T-cell (primary cell): ENCODE data around the gene CCS. TPM values are rescaled to one million over a fixed set of nuclear protein-coding genes. Genes with fewer than 3 reads are reported as not detected.

Source experiments
- ATAC-seq, 4 experiments: fragments of 200-7000 bp in 3 of 4; fragments of 150-1000 bp in 1 of 4; cut with Tn5 transposase; replicated peaks in 1 of 4; 1 replicate in 3 of 4; 2 replicates in 1 of 4; pipeline ENCODE4 v1.10.0; 2021; ENCODE audit warnings: moderate library complexity in 3 of 4, mild to moderate bottlenecking in 2 of 4, moderate number of reproducible peaks in 1 of 4
- CTCF ChIA-PET, 2 donors: fragments of 300-600 bp; sonication (Branson Sonifier 250); formaldehyde crosslinking; loops; one replicate each; lab custom pipeline; 2022; ENCODE audit warnings: antibody characterized with exemption in 2 of 2; lab: Charles Lee
- POLR2A ChIA-PET, 2 donors: fragments of 300-600 bp; sonication (Branson Sonifier 250); formaldehyde crosslinking; loops; one replicate each; lab custom pipeline; 2022; ENCODE audit warnings: antibody characterized with exemption in 2 of 2; lab: Charles Lee
- DNase-seq, 35 experiments: peaks; one replicate each; pipeline versions ENCODE4 v3.0.0 to v3.0.0-alpha.2; 2013 to 2023
- H3K27ac ChIP-seq: one replicate; pipeline ENCODE4 v1.5.1; 2013; ENCODE audit warnings: low read length
- H3K27me3 ChIP-seq, 2 experiments: replicated peaks in 1 of 2; 1 replicate in 1 of 2; 2 replicates in 1 of 2; pipeline versions ENCODE4 v1.6.1 to v1.7.0; 2013; ENCODE audit warnings: low read length in 1 of 2, mixed read lengths in 1 of 2; ENCODE audit not compliant: control insufficient read depth in 2 of 2, insufficient read depth in 2 of 2; ENCODE audit errors: extremely low read depth in 1 of 2
- H3K36me3 ChIP-seq, 2 donors: 1 replicate in 1 of 2; 2 replicates in 1 of 2; pipeline versions ENCODE4 v1.6.1 to v1.7.0; 2013; ENCODE audit warnings: low read length in 1 of 2; ENCODE audit not compliant: control insufficient read depth in 2 of 2, insufficient read depth in 1 of 2; ENCODE audit errors: extremely low read depth in 1 of 2
- H3K4me1 ChIP-seq, 2 experiments: 1 replicate in 1 of 2; 2 replicates in 1 of 2; pipeline versions ENCODE4 v1.6.1 to v1.7.0; 2013; ENCODE audit warnings: low read length in 2 of 2, mixed read lengths in 1 of 2; ENCODE audit not compliant: insufficient read depth in 2 of 2, control insufficient read depth in 1 of 2; ENCODE audit errors: extremely low read depth in 1 of 2
- H3K4me3 ChIP-seq, 2 donors: 1 replicate in 1 of 2; 2 replicates in 1 of 2; pipeline versions ENCODE4 v1.5.1 to v1.7.0; 2013; ENCODE audit warnings: mild to moderate bottlenecking in 2 of 2, low read length in 1 of 2, moderate library complexity in 1 of 2; ENCODE audit not compliant: control insufficient read depth in 1 of 2; ENCODE audit errors: extremely low read depth in 1 of 2
- H3K9me3 ChIP-seq: 2 replicates; pipeline ENCODE4 v1.7.0; 2013
- H3K27ac Mint-ChIP-seq, 2 donors: one replicate each; pipeline ENCODE4 v1.8.0; 2020 to 2021; ENCODE audit warnings: mild to moderate bottlenecking in 2 of 2, mixed read lengths in 2 of 2
- H3K27me3 Mint-ChIP-seq, 2 donors: one replicate each; pipeline ENCODE4 v1.8.0; 2021 to 2022; ENCODE audit warnings: mixed read lengths in 2 of 2
- H3K36me3 Mint-ChIP-seq: one replicate; pipeline ENCODE4 v1.8.0; 2021; ENCODE audit warnings: mixed read lengths
- H3K4me1 Mint-ChIP-seq, 3 donors: one replicate each; pipeline ENCODE4 v1.8.0; 2020 to 2022; ENCODE audit warnings: mixed read lengths in 3 of 3, mild to moderate bottlenecking in 1 of 3
- H3K4me3 Mint-ChIP-seq, 3 donors: one replicate each; pipeline ENCODE4 v1.8.0; 2020 to 2022; ENCODE audit warnings: mild to moderate bottlenecking in 3 of 3, mixed read lengths in 3 of 3, moderate library complexity in 3 of 3
- H3K9me3 Mint-ChIP-seq, 3 donors: one replicate each; pipeline ENCODE4 v1.8.0; 2020 to 2022; ENCODE audit warnings: mixed read lengths in 3 of 3
- WGBS: methylation state at CpG from one replicate; pipeline ENCODE4 v1.1.5; 2013; ENCODE audit warnings: missing lambda C conversion rate; ENCODE audit not compliant: insufficient coverage; 5-methylcytosine and 5-hydroxymethylcytosine counted together
- total RNA-seq, 35 experiments: library from RNA in 6 of 35; stranded (reverse) in 6 of 35; fragments of 120-200 nt in 1 of 35; gene quantifications; one replicate each; pipeline versions ENCODE4 v1.2.1 to v1.2.4 and lab custom pipeline; 2013 to 2026

CCS gene
- total RNA-seq, 5 donors from 2014 or later (not counting 1 experiment from before 2014, with no cell fraction given), result 32.3 to 69.5 (median 58.3) TPM

DNA sequence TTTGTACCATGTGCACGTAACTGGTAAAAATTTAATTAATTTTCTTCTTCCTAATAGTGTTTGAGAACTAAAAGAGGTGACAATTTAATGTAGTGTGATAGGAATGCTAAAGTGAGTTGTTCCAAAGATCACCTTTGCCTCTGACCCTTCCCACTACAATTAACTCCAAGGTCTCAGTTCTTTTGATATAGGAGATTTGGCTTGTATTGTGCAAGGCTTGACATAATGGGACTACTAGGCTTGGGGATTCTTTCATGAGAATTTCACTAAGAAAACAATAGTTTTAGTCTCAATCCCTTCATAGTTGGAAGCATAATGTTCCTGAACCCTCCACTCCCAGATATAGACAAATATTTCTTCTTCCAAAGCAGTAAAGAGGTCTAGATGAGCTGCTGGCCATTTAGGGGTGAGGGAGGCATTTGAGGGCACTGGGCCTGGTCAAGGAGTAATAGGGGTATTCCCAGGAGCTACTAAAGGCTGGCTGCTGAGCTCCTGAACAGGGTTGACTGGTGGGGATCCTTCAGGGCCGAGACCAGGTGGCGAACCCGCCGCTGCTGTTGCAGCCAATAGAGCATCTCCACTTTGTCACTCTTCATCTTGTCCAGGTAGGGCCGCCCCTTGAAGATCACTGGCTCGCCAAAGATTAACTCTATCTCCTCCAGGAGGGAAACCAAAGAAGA, 2.8 kb upstream of the CCS start:
- Mint-ChIP-seq H3K4me1 (peaks cover 25 to 27% (median 25%) of the 10 kb centered on the region in 3 donors), H3K9me3 (no peaks in the 10 kb centered on the region), H3K27ac (no peak overlapping the region), H3K36me3 (no peaks in the 10 kb centered on the region), H3K27me3 (no peaks in the 10 kb centered on the region), H3K4me3 (no peak overlapping the region)
- ChIA-PET CTCF (interaction anchor here in 1 of 2 donors (0.6 to 1.7 kb wide), 3 partner anchors 9 to 88 kb away, joined by 3 to 7 read pairs (median 3); partner anchors contain the start of gene RBM4B), POLR2A (interaction anchor here (0.5 to 1.1 kb wide), 3 partner anchors 29 to 562 kb away, joined by 3 to 6 read pairs (median 3); no protein-coding TSS in a partner anchor)
- H3K27me3 ChIP-seq, result peaks cover 0 to 11% of the 10 kb centered on the region in 2 experiments
- peaks cover 5 to 29% of the 10 kb centered on the region in 2 experiments for H3K4me1 ChIP-seq
- WGBS, result 85% methylated on average over 5 of the region's 7 CpGs
- DNase-seq, result no peak
- no peak overlapping the region for H3K4me3 ChIP-seq
- no peak for ATAC-seq
- H3K36me3 ChIP-seq, result no peaks in the 10 kb centered on the region
- no peaks in the 10 kb centered on the region for H3K9me3 ChIP-seq
- no peak overlapping the region for H3K27ac ChIP-seq

GRCh38 chr11:66591175-66591574, 1.8 kb upstream of the CCS start:
- peaks cover 0 to 9% of the 10 kb centered on the region in 2 experiments for H3K27me3 ChIP-seq
- H3K4me3 ChIP-seq, result no peak overlapping the region
- Mint-ChIP-seq H3K27ac (no peak overlapping the region), H3K4me1 (peaks cover 31 to 38% (median 34%) of the 10 kb centered on the region in 3 donors), H3K4me3 (peak overlapping the region in 1 of 3 donors; percentile 92), H3K27me3 (no peaks in the 10 kb centered on the region), H3K36me3 (no peaks in the 10 kb centered on the region), H3K9me3 (no peaks in the 10 kb centered on the region)
- H3K27ac ChIP-seq, result no peak overlapping the region
- DNase-seq (no peak), ATAC-seq (no peak)
- no peaks in the 10 kb centered on the region for H3K36me3 ChIP-seq
- 52% methylated on average over 2 of the region's 2 CpGs for WGBS
- no peaks in the 10 kb centered on the region for H3K9me3 ChIP-seq
- ChIA-PET POLR2A (interaction anchor here (0.5 to 0.9 kb wide), 2 partner anchors 17 to 28 kb away, joined by 3 read pairs; no protein-coding TSS in a partner anchor), CTCF (interaction anchor here in 1 of 2 donors (1.7 kb wide), 1 partner anchor 87 kb away, joined by 7 read pairs; the partner anchor contains the start of gene RBM4B)
- peaks cover 5 to 37% of the 10 kb centered on the region in 2 experiments for H3K4me1 ChIP-seq

GRCh38 chr11:66593303-66593635, 284 bp downstream of the CCS start:
- Histone ChIP-seq H3K27ac (peak overlapping the region; percentile 77), H3K4me3 (peak overlapping the region; percentile 68 to 79), H3K4me1 (peaks cover 5 to 37% of the 10 kb centered on the region in 2 experiments), H3K36me3 (peaks cover 0 to 5% of the 10 kb centered on the region in 2 donors), H3K9me3 (no peaks in the 10 kb centered on the region), H3K27me3 (peaks cover 0 to 7% of the 10 kb centered on the region in 2 experiments)
- 12% methylated on average over 12 of the region's 12 CpGs for WGBS
- H3K9me3 Mint-ChIP-seq, result no peaks in the 10 kb centered on the region
- CTCF ChIA-PET, result interaction anchor here in 1 of 2 donors (1.2 to 1.8 kb wide), 4 partner anchors 24 to 85 kb away, joined by 4 to 17 read pairs (median 8); partner anchors contain the start of genes CTSF and RBM4B
- H3K27me3 Mint-ChIP-seq, result no peaks in the 10 kb centered on the region
- no peaks in the 10 kb centered on the region for H3K36me3 Mint-ChIP-seq
- H3K4me3 Mint-ChIP-seq, result peak overlapping the region; percentile 92 to 100 (median 100)
- H3K4me1 Mint-ChIP-seq, result peaks cover 34 to 42% (median 35%) of the 10 kb centered on the region in 3 donors
- POLR2A ChIA-PET, result interaction anchor here (0.5 to 1.6 kb wide), 4 partner anchors 23 to 45 kb away, joined by 4 to 11 read pairs (median 4); partner anchors contain the start of genes RBM14 (in 1 of the 2) and RBM4 (in 1 of the 2)
- peak overlapping the region; percentile 99 to 100 for H3K27ac Mint-ChIP-seq
- ATAC-seq (peak in 2 of 4 experiments; percentile 7 to 17), DNase-seq (no peak)

DNA sequence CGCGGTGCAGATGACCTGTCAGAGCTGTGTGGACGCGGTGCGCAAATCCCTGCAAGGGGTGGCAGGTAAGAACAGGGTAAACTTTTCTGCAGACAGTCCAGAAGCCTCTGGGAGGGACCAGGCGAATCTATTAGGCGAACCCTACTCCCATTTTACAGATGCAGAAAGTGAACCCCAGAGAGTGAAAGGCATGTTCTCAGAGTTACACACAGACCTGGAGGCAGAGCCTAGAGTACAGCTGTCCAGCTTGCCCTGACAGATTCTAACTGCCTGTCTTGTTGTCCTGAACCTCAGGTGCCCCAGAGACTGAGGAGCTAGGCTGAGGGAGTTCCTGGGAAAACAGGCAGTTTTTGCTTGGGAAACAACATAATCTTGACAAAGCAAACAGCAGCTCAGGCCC, 665 bp downstream of the CCS start:
- H3K4me3 Mint-ChIP-seq, result peak overlapping the region; percentile 92 to 100 (median 100)
- H3K4me1 Mint-ChIP-seq, result peaks cover 34 to 42% (median 37%) of the 10 kb centered on the region in 3 donors
- H3K9me3 Mint-ChIP-seq, result no peaks in the 10 kb centered on the region
- Histone ChIP-seq H3K27me3 (peaks cover 0 to 7% of the 10 kb centered on the region in 2 experiments), H3K36me3 (peaks cover 0 to 5% of the 10 kb centered on the region in 2 donors), H3K9me3 (no peaks in the 10 kb centered on the region), H3K4me3 (peak overlapping the region; percentile 68 to 79), H3K4me1 (peaks cover 5 to 37% of the 10 kb centered on the region in 2 experiments), H3K27ac (peak overlapping the region; percentile 77)
- no peaks in the 10 kb centered on the region for H3K36me3 Mint-ChIP-seq
- no CpG with 5 or more reads among the region's 7 CpGs for WGBS
- H3K27me3 Mint-ChIP-seq, result no peaks in the 10 kb centered on the region
- ATAC-seq, result no peak
- H3K27ac Mint-ChIP-seq, result peak overlapping the region; percentile 99 to 100
- ChIA-PET CTCF (interaction anchor here in 1 of 2 donors (0.6 to 1.3 kb wide), 2 partner anchors 25 to 29 kb away, joined by 3 to 10 read pairs; no protein-coding TSS in a partner anchor), POLR2A (interaction anchor here (0.5 to 1.0 kb wide), 2 partner anchors 35 to 42 kb away, joined by 4 read pairs; no protein-coding TSS in a partner anchor)
- DNase-seq, result no peak

GRCh38 chr11:66595245-66595904, 2.4 kb downstream of the CCS start:
- H3K4me1 ChIP-seq, result peaks cover 5 to 37% of the 10 kb centered on the region in 2 experiments
- Mint-ChIP-seq H3K27me3 (no peaks in the 10 kb centered on the region), H3K4me1 (peaks cover 34 to 42% (median 38%) of the 10 kb centered on the region in 3 donors), H3K9me3 (no peaks in the 10 kb centered on the region), H3K36me3 (peaks cover 3% of the 10 kb centered on the region), H3K4me3 (peak overlapping the region; percentile 36 to 92 (median 67)), H3K27ac (peak overlapping the region; percentile 50 to 72)
- CTCF ChIA-PET, result no interaction called here
- H3K27ac ChIP-seq, result peak overlapping the region; percentile 38
- ATAC-seq, result no peak
- POLR2A ChIA-PET, result interaction anchor here (0.6 to 1.5 kb wide), 4 partner anchors 21 to 43 kb away, joined by 3 to 15 read pairs (median 6); partner anchors contain the start of genes RBM14 (in 2 of the 2) and RBM4 (in 1 of the 2)
- H3K27me3 ChIP-seq, result peaks cover 0 to 7% of the 10 kb centered on the region in 2 experiments
- H3K4me3 ChIP-seq, result no peak overlapping the region
- H3K36me3 ChIP-seq, result peaks cover 0 to 21% of the 10 kb centered on the region in 2 donors
- H3K9me3 ChIP-seq, result no peaks in the 10 kb centered on the region
- WGBS, result 100% methylated on average over 1 of the region's 5 CpGs
- peak in 1 of 35 experiments; percentile 19 for DNase-seq

DNA sequence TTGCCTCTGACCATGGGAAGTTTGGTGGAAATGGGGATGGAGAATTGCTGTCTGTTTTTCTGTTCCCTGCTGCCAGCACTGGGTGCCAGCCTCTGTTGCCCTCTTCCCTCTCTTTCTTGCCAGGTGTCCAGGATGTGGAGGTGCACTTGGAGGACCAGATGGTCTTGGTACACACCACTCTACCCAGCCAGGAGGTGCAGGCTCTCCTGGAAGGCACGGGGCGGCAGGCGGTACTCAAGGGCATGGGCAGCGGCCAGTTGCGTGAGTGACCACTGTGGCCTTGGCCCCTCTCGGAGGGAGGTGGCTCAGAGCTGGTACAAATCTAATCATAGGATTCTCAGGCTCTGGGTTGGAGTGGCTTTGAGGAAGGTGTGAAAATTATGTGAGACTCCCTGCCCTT, 6.0 kb downstream of the CCS start:
- H3K27ac Mint-ChIP-seq, result no peak overlapping the region
- Histone ChIP-seq H3K4me1 (peaks cover 0 to 18% of the 10 kb centered on the region in 2 experiments), H3K9me3 (no peaks in the 10 kb centered on the region), H3K4me3 (no peak overlapping the region), H3K27ac (no peak overlapping the region), H3K36me3 (peaks cover 13 to 24% of the 10 kb centered on the region in 2 donors), H3K27me3 (no peaks in the 10 kb centered on the region)
- ChIA-PET CTCF (no interaction called here), POLR2A (no interaction called here)
- 80% methylated on average over 2 of the region's 6 CpGs for WGBS
- ATAC-seq (no peak), DNase-seq (no peak)
- peaks cover 12% of the 10 kb centered on the region for H3K36me3 Mint-ChIP-seq
- no peak overlapping the region for H3K4me3 Mint-ChIP-seq
- H3K9me3 Mint-ChIP-seq, result no peaks in the 10 kb centered on the region
- peaks cover 17 to 22% (median 20%) of the 10 kb centered on the region in 3 donors for H3K4me1 Mint-ChIP-seq
- H3K27me3 Mint-ChIP-seq, result no peaks in the 10 kb centered on the region
